Measurements from ENCODE around the gene HERC6.
A peak's percentile ranks its signal among the peaks of the same experiment; 100 is the strongest.
"Not testable (repeated sequence)": the region's sequence is repeated elsewhere in the genome, so short reads cannot be mapped to it uniquely, and the experiment has no call there.

Gene HERC6

GRCh38 chr4:88448211-88448765, 69.6 kb downstream of the HERC6 start:
- not testable (repeated sequence) for DNase-seq

GRCh38 chr4:88448889-88449288, 70.2 kb downstream of the HERC6 start:
- DNase-seq: no peak

GRCh38 chr4:88449290-88449689, 70.6 kb downstream of the HERC6 start:
- no peak for DNase-seq

- DNase-seq: no peak
Measured at GRCh38 chr4:88451205-88451604, 72.6 kb downstream of the HERC6 start.

GRCh38 chr4:88452912-88453311, 74.3 kb downstream of the HERC6 start:
- no peak for DNase-seq

GRCh38 chr4:88456670-88457306, 78.1 kb downstream of the HERC6 start, which contains the start of gene HERC5:
Gene HERC5 (plus strand): TSS chr4:88457119. CDS start chr4:88457270, 151 bp downstream.
- DNase-seq: peak; percentile 93

- DNase-seq: peak; percentile 52
Measured at GRCh38 chr4:88457307-88458103, 78.9 kb downstream of the HERC6 start.

GRCh38 chr4:88458104-88458740, 79.6 kb downstream of the HERC6 start:
- DNase-seq: no peak

- DNase-seq: no peak
Measured at GRCh38 chr4:88465653-88466192, 87.1 kb downstream of the HERC6 start.

GRCh38 chr4:88467392-88467791, 88.7 kb downstream of the HERC6 start:
- no peak for DNase-seq

GRCh38 chr4:88477229-88477860, 98.7 kb downstream of the HERC6 start:
- no peak for DNase-seq

- DNase-seq: no peak
Measured at GRCh38 chr4:88478247-88478646, 99.6 kb downstream of the HERC6 start.

GRCh38 chr4:88481537-88481936, 102.9 kb downstream of the HERC6 start:
- no peak for DNase-seq

- no peak for DNase-seq
Measured at GRCh38 chr4:88489100-88489761, 110.6 kb downstream of the HERC6 start.

Measured in COR-L47 (cell line).